ENCODE data around the gene PAX7.
"Not testable (repeated sequence)": the region's sequence is repeated elsewhere in the genome, so short reads cannot be mapped to it uniquely, and the experiment has no call there.

The PAX7 gene

GRCh38 chr1:18748435-18748834 is 117.8 kb downstream of the PAX7 start:
- in situ Hi-C loops (cut with MboI; ENCODE audit: low sequenced_read_pairs) = no loop called here

DNA sequence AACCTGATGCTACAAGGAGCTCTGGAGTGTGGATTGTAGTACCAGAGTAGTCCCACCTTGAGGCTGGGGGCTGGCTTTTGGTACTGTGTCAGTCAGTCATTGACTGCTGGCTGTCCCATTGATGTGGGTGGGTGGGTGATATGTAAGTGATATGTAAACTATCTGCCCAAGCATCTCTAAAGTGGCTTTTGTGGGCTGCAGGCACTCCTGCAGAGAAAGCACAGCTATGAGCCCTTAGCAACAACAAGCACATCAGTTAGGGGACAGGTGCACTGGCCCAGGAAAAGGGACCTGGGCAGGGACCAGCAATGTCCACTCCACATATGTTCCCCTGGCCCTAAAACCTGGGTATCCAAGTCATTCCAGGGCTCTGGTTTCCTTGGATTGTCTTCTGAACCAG is 118.9 kb downstream of the PAX7 start:
- in situ Hi-C loops (cut with MboI; ENCODE audit: low sequenced_read_pairs) = no loop called here

- in situ Hi-C loops (cut with MboI; ENCODE audit: low sequenced_read_pairs) = no loop called here
Measured at GRCh38 chr1:18750600-18750999, 120.0 kb downstream of the PAX7 start.

- in situ Hi-C loops (cut with MboI; ENCODE audit: low sequenced_read_pairs) = no loop called here
Measured at GRCh38 chr1:18751425-18751824, 120.8 kb downstream of the PAX7 start.

GRCh38 chr1:18752409-18752808 is 121.8 kb downstream of the PAX7 start:
- in situ Hi-C loops (cut with MboI; ENCODE audit: low sequenced_read_pairs) = no loop called here

DNA sequence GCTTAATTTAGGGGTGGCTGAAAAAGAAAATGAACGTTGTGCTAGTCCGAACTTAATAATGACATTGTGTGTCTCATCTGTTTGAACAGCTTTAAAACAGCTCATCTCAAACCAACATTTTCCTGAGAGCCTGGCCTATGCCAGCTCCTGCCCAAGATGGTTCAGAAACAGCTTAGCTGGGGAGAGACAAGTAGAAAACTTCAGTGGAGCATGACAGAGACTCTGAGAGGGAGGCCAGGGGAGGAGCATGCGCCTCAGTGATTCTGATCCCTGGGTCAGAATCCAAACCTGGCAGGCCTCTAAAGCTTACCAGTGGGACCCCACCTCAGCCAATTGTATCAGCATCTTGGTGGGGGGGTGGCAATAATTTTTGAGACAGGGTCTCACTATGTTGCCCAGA is 129.5 kb downstream of the PAX7 start:
- in situ Hi-C loops (cut with MboI; ENCODE audit: low sequenced_read_pairs) = no loop called here

DNA sequence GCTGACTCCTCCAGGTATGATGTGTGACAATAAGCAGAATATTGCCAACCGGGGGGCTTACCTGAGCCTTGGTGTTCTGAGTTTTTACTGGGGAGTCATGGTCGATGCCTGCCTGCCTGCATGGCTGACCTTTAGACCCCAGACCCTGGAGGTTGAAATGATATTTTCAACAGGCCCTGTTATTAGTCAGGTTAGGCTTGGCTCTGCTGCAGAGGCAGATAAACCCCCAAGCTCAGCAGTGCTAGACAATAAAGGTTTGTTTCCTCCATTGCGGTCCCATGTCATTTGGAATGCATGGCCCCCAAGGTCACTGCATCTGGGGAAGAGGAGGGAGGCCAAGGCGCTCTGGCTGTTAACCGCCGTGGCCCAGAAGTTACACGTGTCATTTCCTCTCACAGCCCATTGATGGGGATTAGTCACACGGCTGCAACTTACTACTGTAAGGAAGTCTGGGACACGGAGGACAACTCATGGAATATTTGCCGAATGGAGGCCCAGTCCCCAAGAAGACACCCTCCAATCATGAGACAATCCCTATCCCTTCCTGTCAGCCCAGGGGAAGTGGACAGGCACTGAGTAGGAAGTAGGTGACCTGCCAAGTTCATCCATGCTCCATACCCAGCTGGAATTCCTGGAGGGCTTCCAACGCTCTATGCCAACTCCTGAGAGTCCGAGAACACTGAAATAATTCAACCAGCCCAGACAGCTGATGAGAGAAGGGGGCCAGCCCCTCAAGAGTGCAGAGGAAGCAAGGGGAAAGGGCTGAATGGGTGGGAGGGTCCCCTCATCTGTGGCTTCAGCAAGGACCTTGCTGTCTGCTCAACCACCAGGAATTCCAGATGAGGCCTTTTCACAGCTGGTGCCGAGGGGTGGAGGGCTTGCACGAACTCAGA is 131.5 kb downstream of the PAX7 start:
- in situ Hi-C loops (cut with MboI; ENCODE audit: low sequenced_read_pairs) = no loop called here

DNA sequence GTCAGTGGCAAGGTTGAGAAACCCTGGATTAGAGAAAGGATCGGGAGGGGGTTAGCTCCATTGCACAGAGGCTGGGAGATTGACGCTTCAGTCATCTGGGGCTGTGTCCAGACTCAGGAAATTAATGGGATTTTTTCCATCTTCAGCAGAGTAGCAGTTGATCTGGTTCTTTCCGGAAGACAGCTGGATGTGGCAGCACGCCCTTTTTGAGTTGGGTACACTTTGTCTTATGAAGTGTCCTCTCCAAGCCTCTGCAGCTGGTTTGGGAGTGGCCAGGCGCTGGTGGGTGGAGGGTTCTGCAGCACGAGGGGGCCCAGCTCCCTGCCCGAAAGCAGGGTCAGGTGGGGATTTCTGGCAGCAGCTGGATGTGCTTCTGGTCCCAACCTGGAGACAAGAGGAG is 133.7 kb downstream of the PAX7 start:
- in situ Hi-C loops (cut with MboI; ENCODE audit: low sequenced_read_pairs) = no loop called here

DNA sequence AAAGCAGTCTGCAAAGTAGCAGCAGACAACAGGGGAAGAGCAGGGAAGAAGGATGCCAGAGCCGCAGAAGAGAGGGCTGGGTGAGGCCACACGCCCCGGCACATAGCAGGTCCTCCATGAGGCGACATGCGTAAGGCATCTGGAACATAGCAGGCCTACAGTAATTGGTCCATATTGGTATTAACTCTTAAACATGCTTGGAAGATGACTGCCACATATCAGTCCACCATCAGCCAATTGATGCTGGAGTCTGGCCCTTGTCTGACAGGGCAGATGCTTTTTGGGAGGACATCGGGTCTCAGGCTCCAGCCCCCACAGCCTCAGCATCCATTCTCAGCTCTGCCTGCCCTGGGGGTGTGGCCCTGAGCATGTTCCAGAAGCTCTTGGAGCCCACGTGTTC is 135.1 kb downstream of the PAX7 start:
- in situ Hi-C loops (cut with MboI; ENCODE audit: low sequenced_read_pairs) = no loop called here

DNA sequence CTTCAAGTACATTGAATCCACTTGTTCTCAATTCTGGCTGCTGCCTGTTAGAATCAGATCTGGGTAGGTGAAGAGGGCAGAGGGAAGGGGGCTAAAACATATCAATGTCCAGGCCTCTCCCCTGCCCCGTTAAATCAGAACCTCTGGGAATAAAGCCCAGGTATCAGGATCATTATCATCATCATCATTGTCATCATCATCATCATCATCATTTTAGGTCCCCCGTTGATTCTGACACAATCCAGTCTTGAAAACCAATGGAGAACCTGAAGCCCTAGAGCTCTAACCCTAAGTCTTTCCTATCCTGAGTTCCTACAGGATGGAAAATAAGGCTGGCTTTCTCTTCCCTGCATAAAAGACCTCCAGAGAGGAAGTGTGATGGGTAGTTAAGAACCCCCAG is 135.7 kb downstream of the PAX7 start:
- in situ Hi-C loops (cut with MboI; ENCODE audit: low sequenced_read_pairs) = no loop called here

DNA sequence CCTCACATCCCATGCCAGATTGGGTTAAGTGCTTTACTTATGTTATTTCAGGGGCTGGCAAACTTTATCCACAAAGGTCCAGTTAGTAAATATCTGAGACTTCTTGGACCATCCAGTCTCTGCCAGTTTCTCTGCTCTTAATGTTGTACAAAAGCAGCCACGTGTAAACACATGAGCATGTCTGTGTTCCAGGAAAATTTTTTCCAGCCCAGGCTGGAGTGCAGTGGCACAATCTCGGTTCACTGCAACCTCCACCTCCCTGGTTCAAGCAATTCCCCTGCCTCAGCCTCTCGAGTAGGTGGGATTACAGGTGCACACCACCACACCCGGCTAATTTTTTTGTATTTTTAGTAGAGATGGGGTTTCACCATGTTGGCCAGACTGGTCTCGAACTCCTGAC is 136.9 kb downstream of the PAX7 start:
- in situ Hi-C loops (cut with MboI; ENCODE audit: low sequenced_read_pairs) = not testable (repeated sequence)

DNA sequence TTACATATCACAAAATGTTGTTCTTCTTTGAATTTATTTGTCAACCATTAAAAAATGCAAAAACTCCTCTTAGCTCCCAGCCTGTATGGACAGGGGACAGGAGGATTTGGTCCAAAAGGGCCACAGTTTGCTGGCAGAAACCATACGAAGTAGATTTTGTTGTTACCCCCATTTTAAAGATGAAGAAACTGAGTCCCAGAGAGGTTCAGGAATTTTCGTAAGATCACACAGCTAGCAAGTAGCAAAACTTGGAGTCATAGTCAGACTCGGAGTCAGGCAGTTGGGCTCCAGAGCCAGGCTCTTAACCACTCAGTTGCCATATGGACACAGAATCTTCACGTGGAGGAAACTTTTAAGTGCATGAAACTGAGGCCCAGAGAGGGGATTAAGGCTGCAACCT is 137.4 kb downstream of the PAX7 start:
- in situ Hi-C loops (cut with MboI; ENCODE audit: low sequenced_read_pairs) = no loop called here

DNA sequence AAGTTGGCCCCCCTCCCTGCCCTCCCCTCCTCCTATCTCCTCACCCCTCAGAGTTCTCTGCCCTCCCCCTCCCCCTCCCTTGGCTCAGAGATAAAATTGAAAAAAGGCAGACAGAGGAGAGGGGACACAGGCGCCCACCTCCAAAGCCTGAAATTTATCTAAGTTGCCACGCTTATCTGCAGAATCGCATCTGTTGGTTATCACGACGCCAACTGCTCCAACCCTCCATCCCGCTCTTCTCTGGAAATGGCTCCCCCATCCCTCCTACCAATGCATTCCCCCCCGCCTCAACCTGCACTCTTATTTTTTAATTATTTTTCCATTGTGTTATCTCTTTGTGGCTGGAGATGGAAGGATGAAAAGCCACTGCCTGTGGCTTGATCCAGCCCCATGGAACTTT is 138.5 kb downstream of the PAX7 start:
- in situ Hi-C loops (cut with MboI; ENCODE audit: low sequenced_read_pairs) = no loop called here

GRCh38 chr1:18770799-18771198 is 140.2 kb downstream of the PAX7 start:
- in situ Hi-C loops (cut with MboI; ENCODE audit: low sequenced_read_pairs) = no loop called here

DNA sequence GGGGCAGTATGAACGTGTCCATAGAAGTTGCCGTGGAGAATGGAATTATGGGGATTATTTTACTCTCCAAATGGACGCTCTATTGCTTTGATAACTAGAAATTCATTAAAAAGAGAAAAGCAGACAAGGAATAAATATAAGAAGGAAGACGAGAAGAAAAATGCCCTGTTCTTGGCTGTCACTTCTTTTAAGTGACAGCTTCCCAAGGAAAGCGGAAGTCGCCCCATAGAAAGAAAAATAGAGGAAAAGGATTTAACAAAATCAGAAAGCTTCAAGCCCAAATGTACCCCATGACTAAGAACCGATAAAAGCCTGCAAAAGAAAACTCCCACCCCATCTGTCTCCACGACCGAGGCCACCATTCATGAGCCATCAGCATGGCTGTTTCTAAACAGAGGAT is 143.1 kb downstream of the PAX7 start:
- in situ Hi-C loops (cut with MboI; ENCODE audit: low sequenced_read_pairs) = no loop called here

DNA sequence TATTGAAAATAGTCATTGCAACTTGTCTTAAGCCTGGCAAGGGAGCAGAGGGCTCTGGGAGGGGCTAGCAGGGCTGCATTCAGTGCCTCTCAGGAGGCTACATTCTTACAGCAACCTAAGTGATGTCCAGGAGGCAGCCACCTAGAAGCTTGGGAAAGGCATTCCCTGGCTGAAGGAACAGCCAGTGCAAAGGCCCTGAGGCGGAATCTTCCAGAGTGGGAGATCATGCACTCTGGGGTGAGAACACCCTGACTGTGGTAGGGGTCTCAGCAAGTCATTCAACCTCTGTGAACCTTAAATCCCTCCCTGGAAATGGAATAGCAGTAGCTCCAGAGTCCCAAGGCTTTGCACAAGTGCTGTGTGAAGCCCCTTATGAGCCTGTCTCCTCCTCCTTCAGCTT is 144.7 kb downstream of the PAX7 start:
- in situ Hi-C loops (cut with MboI; ENCODE audit: low sequenced_read_pairs) = no loop called here

DNA sequence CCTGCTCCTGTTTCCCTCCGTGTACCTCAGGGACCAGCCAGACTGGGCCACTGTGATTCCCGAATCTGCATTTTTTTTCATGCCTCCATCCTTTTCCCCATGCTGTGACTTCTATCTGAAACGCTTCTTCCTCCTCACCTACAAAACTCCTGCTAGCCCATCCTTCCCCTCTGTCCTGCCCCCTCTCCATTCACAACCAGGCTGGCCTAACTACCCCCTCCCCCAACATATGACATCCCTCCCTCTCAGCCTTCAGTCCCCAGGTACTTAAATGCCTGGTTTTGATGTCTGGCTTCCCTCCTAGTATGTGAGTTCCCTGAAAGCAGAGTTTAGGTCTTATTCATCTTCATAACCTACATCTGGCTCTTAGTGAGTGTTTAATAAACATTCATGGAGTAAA is 146.1 kb downstream of the PAX7 start:
- in situ Hi-C loops (cut with MboI; ENCODE audit: low sequenced_read_pairs) = no loop called here

GRCh38 chr1:18778437-18778836 is 147.8 kb downstream of the PAX7 start:
- in situ Hi-C loops (cut with MboI; ENCODE audit: low sequenced_read_pairs) = no loop called here

- in situ Hi-C loops (cut with MboI; ENCODE audit: low sequenced_read_pairs) = no loop called here
Measured at GRCh38 chr1:18781031-18781430, 150.4 kb downstream of the PAX7 start.

GRCh38 chr1:18783705-18784481 is 153.2 kb downstream of the PAX7 start:
- in situ Hi-C loops (cut with MboI; ENCODE audit: low sequenced_read_pairs) = no loop called here

- in situ Hi-C loops (cut with MboI; ENCODE audit: low sequenced_read_pairs) = no loop called here
Measured at GRCh38 chr1:18784482-18784831, 153.8 kb downstream of the PAX7 start.

GRCh38 chr1:18786149-18786548 is 155.5 kb downstream of the PAX7 start:
- in situ Hi-C loops (cut with MboI; ENCODE audit: low sequenced_read_pairs) = no loop called here

Data from hTERT RPE-1 (cell line).